Measurements from ENCODE around the gene SEPTIN10.
"Not testable (repeated sequence)": the region's sequence is repeated elsewhere in the genome, so short reads cannot be mapped to it uniquely, and the experiment has no call there.

The SEPTIN10 gene

GRCh38 chr2:109633284-109633961 lies 19.7 kb upstream of the SEPTIN10 start:
- no peak for DNase-seq

- no peak for DNase-seq
These were observed 18.5 kb upstream of the SEPTIN10 start for GRCh38 chr2:109632158-109632789.

GRCh38 chr2:109631741-109632140 lies 18.0 kb upstream of the SEPTIN10 start:
- DNase-seq: no peak

- DNase-seq: no peak
These were observed 17.0 kb upstream of the SEPTIN10 start for GRCh38 chr2:109630441-109631430.

- DNase-seq: no peak
These were observed 16.1 kb upstream of the SEPTIN10 start for GRCh38 chr2:109629867-109630266.

GRCh38 chr2:109628321-109628720 lies 14.6 kb upstream of the SEPTIN10 start:
- not testable (repeated sequence) for DNase-seq

- no peak for DNase-seq
These were observed 10.6 kb upstream of the SEPTIN10 start for GRCh38 chr2:109624339-109624738.

GRCh38 chr2:109623923-109624322 lies 10.2 kb upstream of the SEPTIN10 start:
- DNase-seq: no peak

- no peak for DNase-seq
These were observed 9.5 kb upstream of the SEPTIN10 start for GRCh38 chr2:109623297-109623696.

GRCh38 chr2:109619032-109619615 lies 5.4 kb upstream of the SEPTIN10 start:
- no peak for DNase-seq

- DNase-seq: no peak
These were observed 2.4 kb upstream of the SEPTIN10 start for GRCh38 chr2:109616184-109616583.

- no peak for DNase-seq
These were observed 1.9 kb upstream of the SEPTIN10 start for GRCh38 chr2:109615637-109616144.

- DNase-seq: no peak
These were observed 1.2 kb upstream of the SEPTIN10 start for GRCh38 chr2:109614715-109615636.

GRCh38 chr2:109613081-109613921 lies 465 bp downstream of the SEPTIN10 start:
- no peak for DNase-seq

GRCh38 chr2:109611467-109612095 lies 2.2 kb downstream of the SEPTIN10 start:
- no peak for DNase-seq

GRCh38 chr2:109609352-109610024 lies 4.3 kb downstream of the SEPTIN10 start:
- DNase-seq: no peak

- no peak for DNase-seq
These were observed 6.0 kb downstream of the SEPTIN10 start for GRCh38 chr2:109607766-109608165.

GRCh38 chr2:109604597-109604996 lies 9.2 kb downstream of the SEPTIN10 start:
- DNase-seq: no peak

- DNase-seq: no peak
These were observed 11.1 kb downstream of the SEPTIN10 start for GRCh38 chr2:109602617-109603188.
